Activated naive CD8-positive, alpha-beta T cell treated with anti-CD3 and anti-CD28 coated beads, Interleukin-2, amount 10 ng/mL, durations not matched to agents 7 days and 5 days (primary cell): ENCODE data around the gene CEP131. TPM values are rescaled to one million over a fixed set of nuclear protein-coding genes. Genes with fewer than 3 reads are reported as not detected.

Experiments
- ATAC-seq: fragments of 150-1000 bp; cut with Tn5 transposase; one replicate; pipeline ENCODE4 v1.10.0; 2021; ENCODE audit warnings: low read depth, moderate library complexity
- POLR2A ChIA-PET: fragments of 350-600 bp; sonication (Branson Sonifier 250); formaldehyde crosslinking; loops from one replicate; lab custom pipeline; 2021; ENCODE audit warnings: antibody characterized with exemption; lab: Charles Lee
- DNase-seq: peaks from one replicate; pipeline ENCODE4 v3.0.0; 2021
- H3K27ac Mint-ChIP-seq: one replicate; pipeline ENCODE4 v1.8.0; 2022; ENCODE audit warnings: mild to moderate bottlenecking, mixed read lengths
- H3K27me3 Mint-ChIP-seq: one replicate; pipeline ENCODE4 v1.8.0; 2022; ENCODE audit warnings: mild to moderate bottlenecking, moderate library complexity, mixed read lengths
- H3K36me3 Mint-ChIP-seq: one replicate; pipeline ENCODE4 v1.8.0; 2021; ENCODE audit warnings: mild to moderate bottlenecking, mixed read lengths
- H3K4me1 Mint-ChIP-seq: one replicate; pipeline ENCODE4 v1.8.0; 2021; ENCODE audit warnings: mixed read lengths
- H3K4me3 Mint-ChIP-seq: one replicate; pipeline ENCODE4 v1.8.0; 2022; ENCODE audit warnings: mild to moderate bottlenecking, moderate library complexity, mixed read lengths
- H3K9me3 Mint-ChIP-seq: one replicate; pipeline ENCODE4 v1.8.0; 2021; ENCODE audit warnings: mixed read lengths
- total RNA-seq, 2 experiments: library from RNA; stranded (reverse); gene quantifications; one replicate each; pipeline ENCODE4 v1.2.3, GENCODE V29; 2021

Gene CEP131
- total RNA-seq, 2 experiments from 2014 or later: 18.4 to 20.7 TPM

GRCh38 chr17:81170727-81171494, 51.9 kb downstream of the CEP131 start:
- Mint-ChIP-seq H3K4me3 (no peak overlapping the region), H3K9me3 (no peaks in the 10 kb centered on the region), H3K27ac (no peak overlapping the region), H3K4me1 (no peaks in the 10 kb centered on the region), H3K27me3 (peaks cover 16% of the 10 kb centered on the region), H3K36me3 (no peaks in the 10 kb centered on the region)
- no peak for ATAC-seq
- POLR2A ChIA-PET: no interaction called here
- no peak for DNase-seq

DNA sequence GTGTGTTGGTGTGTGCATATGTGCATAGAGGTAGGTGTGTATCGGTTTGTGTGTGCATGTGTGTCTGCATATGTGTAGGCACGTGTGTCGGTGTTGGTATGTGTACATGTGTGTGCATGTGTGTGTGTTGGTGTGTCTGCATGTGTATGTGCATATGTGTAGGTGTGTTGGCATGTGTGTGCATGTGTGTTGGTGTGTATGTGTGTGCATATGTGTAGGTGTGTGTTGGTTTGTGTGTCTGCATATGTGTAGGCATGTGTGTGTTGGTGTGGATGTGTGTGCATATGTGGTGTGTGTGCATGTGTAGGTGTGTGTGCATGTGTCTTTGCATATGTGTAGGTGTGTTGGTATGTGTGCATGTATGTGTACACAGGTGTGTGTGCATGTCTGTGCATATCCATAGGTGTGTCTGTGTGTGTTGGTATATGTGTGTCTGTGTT, 52.9 kb downstream of the CEP131 start:
- Mint-ChIP-seq H3K36me3 (no peaks in the 10 kb centered on the region), H3K4me3 (no peak overlapping the region), H3K4me1 (no peaks in the 10 kb centered on the region), H3K27me3 (peaks cover 13% of the 10 kb centered on the region), H3K27ac (no peak overlapping the region), H3K9me3 (no peaks in the 10 kb centered on the region)
- no peak for ATAC-seq
- POLR2A ChIA-PET: no interaction called here
- no peak for DNase-seq

- Mint-ChIP-seq H3K4me3 (no peak overlapping the region), H3K9me3 (no peaks in the 10 kb centered on the region)
- POLR2A ChIA-PET: no interaction called here
Measured at GRCh38 chr17:81167638-81168037, 55.1 kb downstream of the CEP131 start.

GRCh38 chr17:81167194-81167524, 55.6 kb downstream of the CEP131 start:
- Mint-ChIP-seq H3K36me3 (no peaks in the 10 kb centered on the region), H3K27me3 (peaks cover 15% of the 10 kb centered on the region), H3K9me3 (no peaks in the 10 kb centered on the region), H3K27ac (no peak overlapping the region), H3K4me1 (no peaks in the 10 kb centered on the region), H3K4me3 (no peak overlapping the region)
- no peak for ATAC-seq
- POLR2A ChIA-PET: no interaction called here
- no peak for DNase-seq

More at GRCh38 chr17:81167638-81168037, 55.1 kb downstream of the CEP131 start:
- H3K36me3 Mint-ChIP-seq: no peaks in the 10 kb centered on the region
- H3K4me1 Mint-ChIP-seq: no peaks in the 10 kb centered on the region
- H3K27ac Mint-ChIP-seq: no peak overlapping the region
- ATAC-seq: no peak
- peaks cover 15% of the 10 kb centered on the region for H3K27me3 Mint-ChIP-seq
- no peak for DNase-seq

DNA sequence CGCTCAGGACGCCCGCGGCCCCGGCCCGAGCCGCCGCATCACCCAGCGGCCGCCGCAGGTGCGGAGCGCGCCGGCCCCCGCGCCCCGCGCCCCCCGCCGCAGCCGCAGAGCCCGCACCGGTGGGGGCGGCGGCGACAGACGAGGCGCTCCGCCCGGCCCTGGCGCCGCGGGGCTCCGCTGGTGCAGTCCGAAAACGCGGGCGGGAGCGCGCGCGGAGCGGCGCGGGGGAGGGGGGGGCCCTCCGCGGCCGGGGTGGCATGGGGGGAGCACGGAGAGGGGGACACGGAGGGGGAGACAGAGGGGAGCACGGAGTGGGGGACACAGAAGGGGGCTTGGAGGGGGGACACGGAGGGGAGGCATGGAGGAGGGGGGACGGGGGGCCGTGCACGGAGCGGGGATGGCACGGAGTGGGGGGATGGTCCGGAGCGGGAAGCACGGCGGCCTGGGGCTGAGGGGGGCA, 56.7 kb downstream of the CEP131 start, which contains the start of gene AATK:
TSS of gene AATK (minus strand) at position 189 of the 460 bp plus-strand sequence. CDS start 229 bp downstream, outside the sequence.
- no peak for ATAC-seq
- POLR2A ChIA-PET: no interaction called here
- peaks cover 18% of the 10 kb centered on the region for H3K27me3 Mint-ChIP-seq
- H3K9me3 Mint-ChIP-seq: no peaks in the 10 kb centered on the region
- no peaks in the 10 kb centered on the region for H3K36me3 Mint-ChIP-seq
- H3K4me3 Mint-ChIP-seq: no peak within 1 kb of the TSS
- H3K4me1 Mint-ChIP-seq: no peaks in the 10 kb centered on the region
- DNase-seq: no peak
- no peak within 1 kb of the TSS for H3K27ac Mint-ChIP-seq

DNA sequence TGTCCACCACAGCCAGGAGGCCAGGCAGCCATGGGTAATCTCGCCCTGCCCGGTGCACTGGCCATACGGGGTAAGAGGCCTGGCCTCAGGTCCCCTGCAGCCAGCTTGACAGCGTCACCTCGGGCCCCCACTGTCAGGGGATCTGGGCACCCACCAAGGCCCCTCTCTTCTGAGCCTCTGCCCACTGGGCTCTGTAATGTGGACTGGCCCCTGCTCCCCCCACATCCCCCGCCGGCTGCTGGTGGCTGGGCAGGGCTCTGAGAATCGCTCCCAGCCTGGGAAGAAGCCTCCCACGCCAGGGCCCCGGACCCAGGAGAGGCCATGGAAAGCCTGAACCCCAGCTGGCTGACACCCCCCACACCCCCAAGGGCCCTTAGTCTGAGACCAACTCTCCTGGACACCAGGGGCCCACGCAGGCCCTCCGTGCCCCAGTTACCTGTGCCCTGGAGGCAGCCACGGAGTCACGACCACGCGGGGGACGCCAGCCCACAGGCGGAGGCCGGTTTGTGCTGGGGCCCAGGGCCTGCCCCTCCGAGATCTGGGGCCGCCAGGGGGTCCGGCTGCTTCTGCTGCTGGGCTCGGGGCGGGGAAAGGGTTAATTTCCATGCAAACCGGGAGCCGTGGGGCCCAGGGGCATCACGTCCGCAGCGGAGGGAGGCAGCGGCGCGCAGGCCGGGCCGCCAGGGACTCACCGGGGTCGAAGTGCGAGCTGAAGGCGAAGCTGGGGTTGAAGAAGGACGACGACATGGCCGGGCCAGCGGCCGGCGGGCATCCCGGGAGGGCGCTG, 57.3 kb downstream of the CEP131 start, which contains the start of gene PVALEF:
TSS of gene PVALEF (plus strand) at position 262 of the 787 bp plus-strand sequence. CDS start 15,720 bp downstream, outside the sequence.
- Mint-ChIP-seq H3K27ac (no peak within 1 kb of the TSS), H3K9me3 (no peaks in the 10 kb centered on the region), H3K36me3 (no peaks in the 10 kb centered on the region), H3K4me1 (no peaks in the 10 kb centered on the region), H3K27me3 (peaks cover 18% of the 10 kb centered on the region), H3K4me3 (no peak within 1 kb of the TSS)
- DNase-seq: peak; percentile 33
- POLR2A ChIA-PET: no interaction called here
- no peak for ATAC-seq

DNA sequence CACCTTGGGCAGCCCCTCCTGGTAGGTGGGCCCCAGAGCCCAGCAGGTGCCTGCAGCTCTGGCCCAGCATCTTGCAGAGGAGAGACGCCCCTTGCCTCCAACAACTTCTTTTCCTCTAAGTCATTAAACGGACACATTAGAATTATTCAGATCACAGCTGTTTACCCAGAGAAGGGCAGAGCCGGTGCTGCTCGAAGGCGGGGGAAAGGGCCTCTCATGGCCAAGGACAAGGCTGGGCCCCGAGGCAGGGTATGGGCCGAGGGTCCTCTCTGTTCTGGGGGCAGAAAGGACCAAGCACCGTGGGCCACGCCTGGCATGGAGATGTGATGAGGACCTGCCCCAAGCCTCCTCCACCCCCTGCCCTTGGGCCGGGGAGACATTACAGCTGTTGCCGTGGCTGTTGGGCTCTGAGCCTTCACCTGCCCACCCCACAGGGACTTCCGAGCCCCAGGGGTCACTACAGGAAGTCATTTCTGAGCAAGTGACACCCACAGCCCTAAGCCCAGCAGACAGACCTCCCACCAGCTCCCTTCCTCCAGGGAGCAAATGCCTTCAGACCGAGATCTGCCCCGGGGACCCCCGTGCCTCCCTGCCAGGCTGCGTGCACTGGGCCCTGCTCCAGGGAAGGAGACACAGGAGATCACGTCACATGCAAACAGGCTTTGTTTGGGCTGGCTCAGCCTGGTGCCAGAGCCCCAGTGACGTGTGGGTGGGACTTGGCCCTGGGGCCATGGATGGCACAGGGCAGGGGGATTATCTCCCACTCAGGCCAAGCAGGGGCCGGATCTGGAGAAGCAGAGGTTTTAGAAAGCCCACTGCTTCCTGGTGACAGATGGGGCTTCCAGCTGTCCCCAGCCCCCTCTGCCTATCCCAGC, 58.2 kb downstream of the CEP131 start:
- no peak for ATAC-seq
- Mint-ChIP-seq H3K9me3 (no peaks in the 10 kb centered on the region), H3K27me3 (peaks cover 18% of the 10 kb centered on the region), H3K4me1 (no peaks in the 10 kb centered on the region), H3K36me3 (no peaks in the 10 kb centered on the region), H3K4me3 (no peak overlapping the region), H3K27ac (no peak overlapping the region)
- DNase-seq: no peak
- POLR2A ChIA-PET: no interaction called here

DNA sequence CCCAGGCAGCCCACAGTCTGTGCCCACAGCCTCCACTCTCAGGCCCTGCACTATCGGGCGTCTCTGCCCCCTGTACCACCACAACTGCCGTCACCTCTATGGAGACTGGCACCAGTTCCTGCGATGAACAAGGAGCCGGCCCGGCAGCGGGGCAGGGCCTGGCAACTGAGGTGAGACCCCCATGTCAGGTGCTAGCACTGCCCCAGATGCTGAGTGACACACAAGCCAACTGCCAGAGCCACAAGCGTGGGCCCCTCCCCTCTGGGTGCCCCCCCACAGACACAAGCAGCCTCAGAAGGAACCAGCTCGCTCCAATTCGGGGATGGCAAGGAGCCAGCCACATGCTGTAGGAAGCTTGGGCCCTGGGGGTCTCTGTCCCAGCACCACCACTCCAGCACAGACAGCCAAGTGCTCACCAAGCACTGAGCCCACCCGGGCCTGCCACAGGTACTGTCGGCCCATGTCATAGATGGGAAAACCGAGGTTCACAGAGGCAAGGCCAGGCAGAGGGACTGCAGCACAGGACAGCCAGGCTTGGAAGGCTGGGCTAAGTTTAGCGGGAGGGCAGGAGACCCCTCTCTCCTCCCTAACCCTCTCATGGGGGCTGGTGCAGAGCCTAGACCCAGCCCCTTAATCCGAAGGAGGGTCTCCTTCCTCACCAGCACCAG, 58.9 kb downstream of the CEP131 start:
- no peak overlapping the region for H3K27ac Mint-ChIP-seq
- no peaks in the 10 kb centered on the region for H3K4me1 Mint-ChIP-seq
- POLR2A ChIA-PET: no interaction called here
- H3K27me3 Mint-ChIP-seq: peaks cover 18% of the 10 kb centered on the region
- no peaks in the 10 kb centered on the region for H3K36me3 Mint-ChIP-seq
- H3K4me3 Mint-ChIP-seq: no peak overlapping the region
- DNase-seq: no peak
- no peak for ATAC-seq
- H3K9me3 Mint-ChIP-seq: no peaks in the 10 kb centered on the region

GRCh38 chr17:81163051-81163695, 59.6 kb downstream of the CEP131 start:
- DNase-seq: no peak

GRCh38 chr17:81162491-81162890, 60.3 kb downstream of the CEP131 start:
- no peak for DNase-seq
- no peak overlapping the region for H3K27ac Mint-ChIP-seq
- H3K27me3 Mint-ChIP-seq: peaks cover 12% of the 10 kb centered on the region
- ATAC-seq: no peak
- no peaks in the 10 kb centered on the region for H3K9me3 Mint-ChIP-seq
- H3K4me1 Mint-ChIP-seq: no peaks in the 10 kb centered on the region
- H3K36me3 Mint-ChIP-seq: no peaks in the 10 kb centered on the region
- no peak overlapping the region for H3K4me3 Mint-ChIP-seq
- POLR2A ChIA-PET: no interaction called here

More at GRCh38 chr17:81163051-81163695, 59.6 kb downstream of the CEP131 start:
- no peaks in the 10 kb centered on the region for H3K4me1 Mint-ChIP-seq
- ATAC-seq: no peak
- H3K4me3 Mint-ChIP-seq: no peak overlapping the region
- H3K9me3 Mint-ChIP-seq: no peaks in the 10 kb centered on the region
- no peak overlapping the region for H3K27ac Mint-ChIP-seq
- H3K36me3 Mint-ChIP-seq: no peaks in the 10 kb centered on the region
- peaks cover 15% of the 10 kb centered on the region for H3K27me3 Mint-ChIP-seq
- POLR2A ChIA-PET: no interaction called here

- POLR2A ChIA-PET: no interaction called here
- Mint-ChIP-seq H3K4me3 (no peak overlapping the region), H3K27me3 (peaks cover 8% of the 10 kb centered on the region), H3K4me1 (no peaks in the 10 kb centered on the region), H3K9me3 (no peaks in the 10 kb centered on the region), H3K27ac (no peak overlapping the region), H3K36me3 (no peaks in the 10 kb centered on the region)
- ATAC-seq: no peak
- DNase-seq: no peak
Measured at GRCh38 chr17:81161972-81162371, 60.8 kb downstream of the CEP131 start.

- DNase-seq: no peak
- POLR2A ChIA-PET: no interaction called here
- H3K4me1 Mint-ChIP-seq: no peaks in the 10 kb centered on the region
- no peak overlapping the region for H3K27ac Mint-ChIP-seq
- no peak overlapping the region for H3K4me3 Mint-ChIP-seq
- no peak for ATAC-seq
- peaks cover 5% of the 10 kb centered on the region for H3K27me3 Mint-ChIP-seq
- no peaks in the 10 kb centered on the region for H3K36me3 Mint-ChIP-seq
- H3K9me3 Mint-ChIP-seq: no peaks in the 10 kb centered on the region
Measured at GRCh38 chr17:81161536-81161935, 61.2 kb downstream of the CEP131 start.
